HFF-Myc (cell line): ENCODE results near the gene HSPB9.

Experiments
- DNase-seq: peaks from one replicate; pipeline ENCODE4 v3.0.0-alpha.2; 2011; ENCODE audit warnings: low read depth; ENCODE audit errors: extremely low read depth
- H3K4me3 ChIP-seq: replicated peaks from 2 replicates; pipeline ENCODE4 v1.5.1; 2011; ENCODE audit warnings: low read depth, mild to moderate bottlenecking, control low read depth, low read length
- CTCF ChIP-seq: IDR thresholded peaks from 2 replicates; pipeline ENCODE4 v1.5.1; 2012; ENCODE audit warnings: mild to moderate bottlenecking, low read depth, low read length, control low read depth; ENCODE audit errors: missing control alignments

HSPB9 gene

GRCh38 chr17:42103221-42103954 lies 19.2 kb upstream of the HSPB9 start:
- no peak overlapping the region for H3K4me3 ChIP-seq
- TF ChIP-seq CTCF: no peak
- DNase-seq: no peak

- TF ChIP-seq CTCF: no peak
- DNase-seq: no peak
- no peak overlapping the region for H3K4me3 ChIP-seq
Observed at GRCh38 chr17:42104264-42104663, 18.3 kb upstream of the HSPB9 start.

GRCh38 chr17:42106009-42106408 lies 16.6 kb upstream of the HSPB9 start:
- no peak for DNase-seq
- H3K4me3 ChIP-seq: no peak overlapping the region
- TF ChIP-seq CTCF: no peak

- DNase-seq: no peak
- no peak overlapping the region for H3K4me3 ChIP-seq
Observed at GRCh38 chr17:42107124-42107523, 15.5 kb upstream of the HSPB9 start.

GRCh38 chr17:42107597-42108576 lies 14.7 kb upstream of the HSPB9 start:
- DNase-seq: peak; percentile 29
- H3K4me3 ChIP-seq: no peak overlapping the region
- no peak for TF ChIP-seq CTCF

More at GRCh38 chr17:42107124-42107523, 15.5 kb upstream of the HSPB9 start:
- no peak for TF ChIP-seq CTCF

GRCh38 chr17:42109086-42109485 lies 13.5 kb upstream of the HSPB9 start:
- DNase-seq: no peak
- no peak for TF ChIP-seq CTCF
- H3K4me3 ChIP-seq: no peak overlapping the region
